GM12878 (cell line): ENCODE data around the gene DSG4. TPM values are rescaled to one million over a fixed set of nuclear protein-coding genes. Genes with fewer than 3 reads are reported as not detected.

ENCODE experiments used
- ATAC-seq: fragments of 200-7000 bp; cut with Tn5 transposase; 3 replicates; pipeline ENCODE4 v1.9.1; 2020; ENCODE audit warnings: mild to moderate bottlenecking, moderate library complexity
- BruUV-seq: library from RNA; stranded (reverse); fragments of 400-500 nt; replicated peaks from 2 replicates; lab custom pipeline; 2021; lab: Mats Ljungman, UMichigan
- CTCF ChIA-PET: fragments of 300-600 bp; sonication (Branson Sonifier 250); formaldehyde crosslinking; extraction: SDS; loops from one replicate; lab custom pipeline; 2021; ENCODE audit warnings: inconsistent platforms; lab: Yijun Ruan, JAX
- POLR2A ChIA-PET: fragments of 350-600 bp; formaldehyde crosslinking; extraction: SDS; loops from one replicate; lab custom pipeline; 2021; ENCODE audit warnings: inconsistent platforms; lab: Charles Lee
- RAD21 ChIA-PET: fragments of 300-600 bp; sonication (Branson Sonifier 250); formaldehyde crosslinking; loops from one replicate; lab custom pipeline; 2023; ENCODE audit warnings: antibody characterized with exemption; ENCODE audit not compliant: unreplicated experiment; lab: Charles Lee
- SMC1A ChIA-PET: fragments of 300-600 bp; sonication (Branson Sonifier 250); formaldehyde crosslinking; loops from one replicate; lab custom pipeline; 2023; ENCODE audit not compliant: unreplicated experiment, uncharacterized antibody; lab: Charles Lee
- DNase-seq: peaks from one replicate; pipeline ENCODE4 v3.0.0-alpha.2; 2011; ENCODE audit warnings: low read depth, low spot score
- FAIRE-seq: peaks from 3 replicates; lab custom pipeline; 2011; peaks lifted over from hg19 to GRCh38; lab: Jason Lieb, UNC
- H2AFZ ChIP-seq: 2 replicates; pipeline ENCODE4 v1.6.0; 2011; ENCODE audit warnings: low read depth, low read length, control low read depth; ENCODE audit not compliant: control insufficient read depth
- H3K27ac ChIP-seq: 2 replicates; pipeline ENCODE4 v1.5.1; 2011; ENCODE audit warnings: control low read depth; ENCODE audit not compliant: control insufficient read depth, insufficient read depth
- H3K27me3 ChIP-seq, 2 experiments: replicated peaks in 1 of 2; 2 replicates each; pipeline versions ENCODE4 v1.6.0 to v1.6.1; 2011; ENCODE audit warnings: low read length in 1 of 2; ENCODE audit not compliant: control insufficient read depth in 2 of 2, insufficient read depth in 2 of 2
- H3K36me3 ChIP-seq, 2 experiments: 2 replicates each; pipeline ENCODE4 v1.5.1; 2011; ENCODE audit warnings: low read length in 1 of 2; ENCODE audit not compliant: control insufficient read depth in 2 of 2, insufficient read depth in 2 of 2
- H3K4me1 ChIP-seq: 2 replicates; pipeline ENCODE4 v1.6.1; 2011; ENCODE audit warnings: mild to moderate bottlenecking, low read length, moderate library complexity, mixed read lengths; ENCODE audit not compliant: control insufficient read depth, insufficient read depth
- H3K4me2 ChIP-seq: 2 replicates; pipeline ENCODE4 v1.6.0; 2011; ENCODE audit warnings: control low read depth; ENCODE audit not compliant: control insufficient read depth, insufficient read depth
- H3K4me3 ChIP-seq: fragments of 200-600 bp; sonication (generic); 2 replicates; pipeline ENCODE4 v1.5.1; 2016
- H3K79me2 ChIP-seq: 2 replicates; pipeline ENCODE4 v1.6.0; 2011; ENCODE audit warnings: low read length; ENCODE audit not compliant: control insufficient read depth, insufficient read depth
- H3K9ac ChIP-seq: 2 replicates; pipeline ENCODE4 v1.8.0; 2011; ENCODE audit warnings: low read length, control low read depth, mixed read lengths; ENCODE audit not compliant: control insufficient read depth, insufficient read depth
- H3K9me3 ChIP-seq: replicated peaks from 3 replicates; pipeline ENCODE4 v1.5.1; 2011; ENCODE audit warnings: mild to moderate bottlenecking, low read length; ENCODE audit not compliant: control insufficient read depth, insufficient read depth
- H4K20me1 ChIP-seq: 2 replicates; pipeline ENCODE4 v1.6.0; 2011; ENCODE audit not compliant: control insufficient read depth, insufficient read depth
- CBX3 ChIP-seq: fragments of 200-600 bp; sonication (generic); IDR thresholded peaks from 2 replicates; pipeline ENCODE4 v1.6.1; 2016; ENCODE audit warnings: low read depth, borderline replicate concordance
- CBX5 ChIP-seq: sonication (generic); IDR thresholded peaks from 2 replicates; pipeline ENCODE4 v1.6.1; 2016; ENCODE audit warnings: low read depth, moderate library complexity, mild to moderate bottlenecking, inconsistent platforms
- CHD1 ChIP-seq: IDR thresholded peaks from 2 replicates; pipeline ENCODE4 v1.6.1; 2012; ENCODE audit warnings: low read depth, low read length, improper control_type of control experiment
- CREM ChIP-seq: IDR thresholded peaks from 2 replicates; pipeline ENCODE4 v1.6.1; 2014; ENCODE audit warnings: antibody characterized with exemption, low read depth
- ESRRA ChIP-seq: IDR thresholded peaks from 2 replicates; pipeline ENCODE4 v1.6.1; 2012; ENCODE audit warnings: mild to moderate bottlenecking, low read length, improper control_type of control experiment
- FOXM1 ChIP-seq: IDR thresholded peaks from 2 replicates; pipeline ENCODE4 v1.6.1; 2012; ENCODE audit warnings: low read depth, mild to moderate bottlenecking, inconsistent platforms, low read length, moderate library complexity
- IKZF2 ChIP-seq, 2 experiments: fragments of 450-650 bp; IDR thresholded peaks; 2 replicates each; pipeline ENCODE4 v1.6.1; 2017; ENCODE audit warnings: mild to moderate bottlenecking in 2 of 2, moderate library complexity in 2 of 2
- JUND ChIP-seq: IDR thresholded peaks from 2 replicates; pipeline ENCODE4 v1.6.1; 2012; ENCODE audit warnings: low read depth, mild to moderate bottlenecking, low read length, improper control_type of control experiment, moderate library complexity
- KAT2A ChIP-seq: conservative IDR thresholded peaks from 2 replicates; pipeline ENCODE4 v1.6.1; 2011; ENCODE audit warnings: low read depth, low read length; ENCODE audit not compliant: control insufficient read depth
- LARP7 ChIP-seq: fragments of 450-650 bp; IDR thresholded peaks from 2 replicates; pipeline ENCODE4 v1.6.1; 2017; ENCODE audit warnings: mild to moderate bottlenecking
- MXI1 ChIP-seq: fragments of 150-350 bp; IDR thresholded peaks from 2 replicates; pipeline ENCODE4 v1.6.1; 2011; ENCODE audit warnings: low read depth, mild to moderate bottlenecking, inconsistent platforms, low read length, improper control_type of control experiment
- PAX5 ChIP-seq: IDR thresholded peaks from 2 replicates; pipeline ENCODE4 v1.6.1; 2011; ENCODE audit warnings: low read depth, low read length, borderline replicate concordance
- RBBP5 ChIP-seq: fragments of 200-600 bp; sonication (generic); conservative IDR thresholded peaks from 2 replicates; pipeline ENCODE4 v1.6.1; 2016
- SMARCA5 ChIP-seq: fragments of 450-650 bp; IDR thresholded peaks from 2 replicates; pipeline ENCODE4 v1.6.1; 2017; ENCODE audit warnings: mild to moderate bottlenecking
- SREBF1 ChIP-seq: IDR thresholded peaks from 2 replicates; pipeline ENCODE4 v1.6.1; 2012; ENCODE audit warnings: mild to moderate bottlenecking, low read length
- SRF ChIP-seq, 2 experiments: IDR thresholded peaks; 2 replicates each; pipeline ENCODE4 v1.6.1; 2011; ENCODE audit warnings: low read depth in 2 of 2, low read length in 2 of 2, mild to moderate bottlenecking in 1 of 2, moderate library complexity in 1 of 2
- TCF12 ChIP-seq: IDR thresholded peaks from 2 replicates; pipeline ENCODE4 v1.6.1; 2011; ENCODE audit warnings: low read depth, mild to moderate bottlenecking, low read length
- ZZZ3 ChIP-seq: IDR thresholded peaks from 2 replicates; pipeline ENCODE4 v1.6.1; 2011; ENCODE audit warnings: low read depth; ENCODE audit not compliant: control insufficient read depth, insufficient read length
- WGBS: methylation state at CpG from one replicate; pipeline ENCODE4 v1.1.6; 2016; ENCODE audit warnings: low lambda C conversion rate; ENCODE audit not compliant: insufficient replicate concordance, insufficient coverage; ENCODE audit errors: missing lambda C conversion rate; 5-methylcytosine and 5-hydroxymethylcytosine counted together
- in situ Hi-C: fragments of 300-500 bp; cut with MboI; formaldehyde crosslinking; loops from 9 replicates; pipeline ENCODE4 v1.14.3; 2018; ENCODE audit warnings: mixed read lengths
- intact Hi-C: fragments of 100-400 bp; cut with micrococcal nuclease; formaldehyde crosslinking; loops from one replicate; pipeline ENCODE4 v1.14.2; 2022; ENCODE audit not compliant: unreplicated experiment
- polyA plus RNA-seq, 11 experiments: library from polyadenylated mRNA; depleted of rRNA in 4 of 11; unstranded in 6 of 11; stranded (reverse) in 5 of 11; fragments of >200 nt; fragmentation: Nextera tagmentation in 4 of 11; fragmentation: Illumina TruSeq in 1 of 11; extraction: Ambion mirVana in 4 of 11; extraction: Trizol in 1 of 11; gene quantifications; 1 replicate in 1 of 11; 2 replicates in 10 of 11; pipeline versions ENCODE4 v1.2.1 to v1.2.3, GENCODE V29; 2011 to 2016; ENCODE audit warnings: inconsistent platforms in 2 of 11, missing spikeins in 2 of 11, low read depth in 1 of 11
- total RNA-seq, 4 experiments: library from RNA; depleted of rRNA in 3 of 4; stranded (reverse); fragments of >200 nt in 3 of 4; fragmentation: Illumina TruSeq in 1 of 4; extraction: Trizol in 1 of 4; gene quantifications; 2 replicates each; pipeline versions ENCODE4 v1.2.1 to v1.2.3, GENCODE V29; 2013 to 2021
- TF ChIP-seq, protein P1 (sequence below): IDR thresholded peaks from 2 replicates; pipeline ENCODE4 v1.6.1; 2012; ENCODE audit warnings: low read depth, low read length, improper control_type of control experiment

Gene DSG4
- total and polyA plus RNA-seq, 10 of the 15 experiments (the other 5 are each of a cell fraction or from before 2014, with no cell fraction given), result 0.07 to 0.59 (median 0.17) TPM; not detected in 1

DNA sequence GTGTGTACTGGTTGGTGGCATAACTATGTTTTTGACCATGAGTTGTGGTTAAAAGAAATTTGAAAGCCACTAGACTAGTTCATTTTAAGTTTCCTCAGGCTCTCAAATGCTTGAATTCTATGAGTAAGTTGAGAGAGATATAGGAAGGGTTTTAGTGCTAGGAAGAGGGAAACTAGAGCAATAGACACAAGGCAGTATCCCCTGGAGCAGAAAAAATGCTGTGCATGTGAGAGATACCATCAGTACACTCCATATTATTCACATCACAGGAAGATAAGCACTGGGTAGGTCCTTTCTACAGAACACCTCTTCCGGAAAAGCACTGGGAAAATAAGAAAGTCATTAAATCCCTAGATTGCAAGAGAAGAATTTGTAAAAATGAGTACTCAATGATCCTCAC lies 51.6 kb downstream of the DSG4 start:
- Histone ChIP-seq H3K4me3 (no peak overlapping the region), H3K4me1 (no peaks in the 10 kb centered on the region), H3K4me2 (no peak overlapping the region), H2AFZ (no peak overlapping the region), H3K27me3 (no peaks in the 10 kb centered on the region), H3K27ac (no peak overlapping the region), H3K9me3 (no peaks in the 10 kb centered on the region; the same call in 2 of the 3 replicates), H3K9ac (no peak overlapping the region), H3K36me3 (no peaks in the 10 kb centered on the region), H3K79me2 (no peaks in the 10 kb centered on the region), H4K20me1 (no peaks in the 10 kb centered on the region)
- SMC1A ChIA-PET, result interaction anchor here (1.0 to 6.7 kb wide), 3 partner anchors 8 to 127 kb away, joined by 3 to 53 read pairs (median 6); no protein-coding TSS in a partner anchor
- TF ChIP-seq IKZF2 (IDR thresholded peaks at IDR 0.05) (no peak), LARP7 (no peak)
- TF ChIP-seq, protein P1, sequence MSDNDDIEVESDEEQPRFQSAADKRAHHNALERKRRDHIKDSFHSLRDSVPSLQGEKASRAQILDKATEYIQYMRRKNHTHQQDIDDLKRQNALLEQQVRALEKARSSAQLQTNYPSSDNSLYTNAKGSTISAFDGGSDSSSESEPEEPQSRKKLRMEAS, result no peak
- CTCF ChIA-PET, result interaction anchor here (2.0 kb wide), 1 partner anchor 9 kb away, joined by 5 read pairs; no protein-coding TSS in a partner anchor
- RAD21 ChIA-PET, result no interaction called here
- POLR2A ChIA-PET, result no interaction called here
- 71% methylated on average over 1 of the region's 1 CpG for WGBS
- FAIRE-seq (no peak), DNase-seq (no peak), ATAC-seq (no peak)
- intact Hi-C loops, result loop anchor here (5.0 to 10.0 kb wide), 3 partner anchors 294 to 547 kb away; no protein-coding TSS in a partner anchor
- BruUV-seq, result no TSS peak
- in situ Hi-C loops, result loop anchor here (10.0 kb wide), 1 partner anchor 127 kb away; no protein-coding TSS in a partner anchor

DNA sequence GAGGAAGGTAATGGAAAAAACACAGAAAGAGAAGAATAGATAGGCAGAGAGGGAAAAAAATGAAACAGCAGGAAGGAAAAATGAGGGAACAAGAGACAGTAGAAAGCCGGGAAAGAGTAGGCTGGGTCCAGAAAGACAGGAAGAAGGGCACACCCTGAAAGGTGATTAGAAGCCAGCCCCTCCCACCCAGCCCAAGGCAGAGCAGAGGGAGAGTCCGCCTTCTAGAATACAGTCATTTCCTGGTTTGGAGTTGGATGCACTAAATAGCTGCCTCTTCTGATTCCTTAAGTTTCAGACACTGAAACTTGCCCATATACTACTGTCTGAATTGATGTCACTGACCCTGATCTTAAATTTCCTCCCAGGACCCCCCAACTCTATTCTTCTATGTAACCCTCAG lies 53.0 kb downstream of the DSG4 start:
- ChIA-PET SMC1A (interaction anchor here (0.6 to 1.8 kb wide), 7 partner anchors 9 to 294 kb away, joined by 3 to 5 read pairs (median 4); no protein-coding TSS in a partner anchor), RAD21 (interaction anchor here (1.4 to 2.3 kb wide), 2 partner anchors 71 to 134 kb away, joined by 3 to 13 read pairs; no protein-coding TSS in a partner anchor), CTCF (interaction anchor here (0.7 to 1.1 kb wide), 3 partner anchors 9 to 127 kb away, joined by 3 to 4 read pairs (median 3); no protein-coding TSS in a partner anchor), POLR2A (no interaction called here)
- Histone ChIP-seq H2AFZ (no peak overlapping the region), H3K36me3 (no peaks in the 10 kb centered on the region), H3K4me3 (no peak overlapping the region), H3K4me1 (no peaks in the 10 kb centered on the region), H3K9me3 (no peaks in the 10 kb centered on the region; the same call in 2 of the 3 replicates), H3K27me3 (no peaks in the 10 kb centered on the region), H3K9ac (no peak overlapping the region), H3K4me2 (no peak overlapping the region), H3K27ac (no peak overlapping the region), H3K79me2 (no peaks in the 10 kb centered on the region), H4K20me1 (no peaks in the 10 kb centered on the region)
- in situ Hi-C loops, result loop anchor here (10.0 kb wide), 1 partner anchor 125 kb away; no protein-coding TSS in a partner anchor
- 20% methylated on average over 1 of the region's 2 CpGs for WGBS
- ATAC-seq, result no peak
- intact Hi-C loops, result loop anchor here (5.0 to 10.0 kb wide), 3 partner anchors 293 to 545 kb away; no protein-coding TSS in a partner anchor
- FAIRE-seq, result no peak
- DNase-seq, result no peak
- no TSS peak for BruUV-seq
- TF ChIP-seq TCF12 (no peak), FOXM1 (no peak), ESRRA (no peak), CBX3 (no peak), KAT2A (no peak), SRF (IDR thresholded peaks at IDR 0.05; ENCODE audit: low read depth in 2 of 2, low read length in 2 of 2) (no peak), CHD1 (no peak), ZZZ3 (no peak), PAX5 (no peak), MXI1 (no peak), SMARCA5 (no peak), SREBF1 (no peak), CREM (no peak), RBBP5 (no peak), CBX5 (no peak), JUND (no peak)
